GM06990 (cell line): Measurements from ENCODE around the gene LSM14B.

Source experiments
- DNase-seq: peaks from one replicate; pipeline ENCODE4 v3.0.0-alpha.2; 2011; ENCODE audit not compliant: insufficient read length; ENCODE audit errors: extremely low read depth
- H3K27me3 ChIP-seq: replicated peaks from 2 replicates; pipeline ENCODE4 v1.6.0; 2011; ENCODE audit warnings: low read length; ENCODE audit not compliant: control insufficient read depth, insufficient read depth
- H3K36me3 ChIP-seq: 2 replicates; pipeline ENCODE4 v1.5.1; 2011; ENCODE audit warnings: low read length; ENCODE audit not compliant: control insufficient read depth, insufficient read depth
- H3K4me3 ChIP-seq: replicated peaks from 2 replicates; pipeline ENCODE4 v1.5.1; 2011; ENCODE audit warnings: low read depth, mild to moderate bottlenecking, control low read depth, low read length
- TF ChIP-seq, protein P1 (sequence below): IDR thresholded peaks from 2 replicates; pipeline ENCODE4 v1.5.1; 2011; ENCODE audit warnings: low read length, control low read depth, mild to moderate bottlenecking, inconsistent platforms; ENCODE audit not compliant: insufficient read depth, poor library complexity, severe bottlenecking

The LSM14B gene

DNA sequence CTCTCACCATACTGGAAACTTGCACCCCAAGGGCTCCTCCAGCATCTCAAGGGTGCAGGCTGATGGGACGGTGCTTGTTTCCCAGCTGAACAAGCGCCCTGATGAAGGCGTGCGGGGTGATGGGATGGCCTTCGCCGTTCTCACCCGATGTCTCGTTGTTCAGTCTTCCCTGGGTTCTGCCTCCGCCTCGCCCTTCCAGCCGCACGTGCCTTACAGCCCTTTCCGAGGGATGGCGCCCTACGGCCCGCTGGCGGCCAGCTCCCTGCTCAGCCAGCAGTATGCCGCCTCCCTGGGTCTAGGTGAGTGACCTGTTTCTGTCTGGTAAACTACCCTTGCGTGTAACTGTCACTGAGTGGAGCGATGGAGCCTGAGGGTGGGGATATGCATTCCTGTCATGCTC is 3.9 kb downstream of the LSM14B start:
- no peak for DNase-seq
- no peak overlapping the region for H3K4me3 ChIP-seq
- H3K36me3 ChIP-seq, result peaks cover 28% of the 10 kb centered on the region
- no peaks in the 10 kb centered on the region for H3K27me3 ChIP-seq
- TF ChIP-seq, protein P1, sequence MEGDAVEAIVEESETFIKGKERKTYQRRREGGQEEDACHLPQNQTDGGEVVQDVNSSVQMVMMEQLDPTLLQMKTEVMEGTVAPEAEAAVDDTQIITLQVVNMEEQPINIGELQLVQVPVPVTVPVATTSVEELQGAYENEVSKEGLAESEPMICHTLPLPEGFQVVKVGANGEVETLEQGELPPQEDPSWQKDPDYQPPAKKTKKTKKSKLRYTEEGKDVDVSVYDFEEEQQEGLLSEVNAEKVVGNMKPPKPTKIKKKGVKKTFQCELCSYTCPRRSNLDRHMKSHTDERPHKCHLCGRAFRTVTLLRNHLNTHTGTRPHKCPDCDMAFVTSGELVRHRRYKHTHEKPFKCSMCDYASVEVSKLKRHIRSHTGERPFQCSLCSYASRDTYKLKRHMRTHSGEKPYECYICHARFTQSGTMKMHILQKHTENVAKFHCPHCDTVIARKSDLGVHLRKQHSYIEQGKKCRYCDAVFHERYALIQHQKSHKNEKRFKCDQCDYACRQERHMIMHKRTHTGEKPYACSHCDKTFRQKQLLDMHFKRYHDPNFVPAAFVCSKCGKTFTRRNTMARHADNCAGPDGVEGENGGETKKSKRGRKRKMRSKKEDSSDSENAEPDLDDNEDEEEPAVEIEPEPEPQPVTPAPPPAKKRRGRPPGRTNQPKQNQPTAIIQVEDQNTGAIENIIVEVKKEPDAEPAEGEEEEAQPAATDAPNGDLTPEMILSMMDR, result no peak

DNA sequence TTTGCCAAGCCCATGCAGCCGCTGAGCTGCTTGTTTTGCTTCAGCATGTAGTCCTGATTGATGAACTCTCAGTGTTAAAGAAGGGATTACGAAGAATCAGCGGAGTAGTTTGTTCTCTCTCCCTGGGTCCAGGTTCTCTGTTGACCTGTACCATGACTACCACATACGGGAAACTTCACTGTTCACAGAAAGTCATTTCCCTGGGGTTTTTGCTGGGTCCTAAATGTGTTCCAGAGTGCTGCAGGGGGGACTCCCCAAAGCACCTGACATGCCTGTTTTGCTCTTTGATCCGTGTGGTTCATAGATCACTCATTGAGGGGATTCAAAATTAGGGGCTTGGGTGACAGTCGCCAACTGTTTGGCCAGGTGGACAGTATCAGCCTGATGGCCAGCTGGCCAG is 5.5 kb downstream of the LSM14B start:
- H3K36me3 ChIP-seq, result peaks cover 40% of the 10 kb centered on the region
- no peak for DNase-seq
- H3K4me3 ChIP-seq, result no peak overlapping the region
- H3K27me3 ChIP-seq, result no peaks in the 10 kb centered on the region
- TF ChIP-seq, protein P1, result no peak

DNA sequence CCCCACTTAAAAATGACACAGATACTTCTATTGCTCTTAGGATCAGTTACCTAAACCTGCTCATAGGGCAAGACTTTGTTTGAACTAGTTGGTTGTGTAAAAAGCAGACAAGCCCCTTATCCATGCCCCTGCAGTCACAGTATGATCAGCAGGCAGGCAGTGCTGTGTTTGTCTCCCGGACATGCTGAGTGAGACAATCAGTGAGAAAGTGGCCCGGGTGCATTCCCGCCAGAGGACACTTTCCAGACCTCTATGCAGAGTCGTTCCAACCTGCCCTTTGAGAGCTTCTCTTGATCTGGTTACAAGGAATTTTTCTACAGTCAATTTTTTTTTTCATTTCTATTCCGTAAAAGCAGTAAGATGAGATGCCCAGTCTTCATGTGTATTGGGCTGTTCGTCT is 6.2 kb downstream of the LSM14B start:
- TF ChIP-seq, protein P1, result no peak
- peaks cover 46% of the 10 kb centered on the region for H3K36me3 ChIP-seq
- no peak for DNase-seq
- H3K4me3 ChIP-seq, result no peak overlapping the region
- no peaks in the 10 kb centered on the region for H3K27me3 ChIP-seq

DNA sequence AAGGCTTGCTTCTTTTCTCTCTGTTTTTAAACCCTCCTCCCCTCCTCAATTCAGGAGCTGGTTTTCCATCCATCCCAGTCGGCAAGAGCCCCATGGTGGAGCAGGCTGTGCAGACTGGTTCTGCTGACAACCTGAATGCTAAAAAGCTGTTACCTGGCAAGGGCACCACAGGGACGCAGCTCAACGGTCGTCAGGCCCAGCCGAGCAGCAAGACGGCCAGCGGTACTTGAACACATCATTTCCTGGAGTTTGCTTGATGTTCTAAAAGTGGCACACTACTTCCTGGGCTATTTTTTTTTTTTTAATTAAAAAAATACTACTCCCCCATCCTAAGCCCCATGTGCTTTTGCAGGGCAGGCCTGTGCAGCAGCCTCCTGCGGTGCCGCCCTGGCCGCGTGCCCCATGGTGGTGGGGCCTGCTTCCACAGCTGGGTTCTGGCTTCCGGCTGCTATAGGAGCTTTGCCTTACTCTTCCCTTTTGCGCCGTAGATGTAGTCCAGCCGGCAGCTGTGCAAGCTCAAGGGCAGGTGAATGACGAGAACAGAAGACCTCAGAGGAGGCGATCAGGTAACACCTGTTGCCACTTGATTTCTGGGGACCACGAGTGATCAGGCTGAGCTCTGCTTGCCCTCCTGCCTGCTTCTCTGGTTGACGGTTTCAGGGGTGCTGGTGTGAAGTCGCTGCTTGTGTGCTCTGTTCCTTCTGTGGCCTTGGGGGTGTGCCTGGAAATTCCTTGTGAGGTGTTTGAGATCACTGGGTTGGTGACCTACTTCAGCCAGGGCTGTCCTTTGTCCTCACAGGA is 7.7 kb downstream of the LSM14B start:
- Histone ChIP-seq H3K4me3 (no peak overlapping the region), H3K36me3 (peaks cover 51% of the 10 kb centered on the region), H3K27me3 (no peaks in the 10 kb centered on the region)
- TF ChIP-seq, protein P1, result no peak
- DNase-seq, result no peak

DNA sequence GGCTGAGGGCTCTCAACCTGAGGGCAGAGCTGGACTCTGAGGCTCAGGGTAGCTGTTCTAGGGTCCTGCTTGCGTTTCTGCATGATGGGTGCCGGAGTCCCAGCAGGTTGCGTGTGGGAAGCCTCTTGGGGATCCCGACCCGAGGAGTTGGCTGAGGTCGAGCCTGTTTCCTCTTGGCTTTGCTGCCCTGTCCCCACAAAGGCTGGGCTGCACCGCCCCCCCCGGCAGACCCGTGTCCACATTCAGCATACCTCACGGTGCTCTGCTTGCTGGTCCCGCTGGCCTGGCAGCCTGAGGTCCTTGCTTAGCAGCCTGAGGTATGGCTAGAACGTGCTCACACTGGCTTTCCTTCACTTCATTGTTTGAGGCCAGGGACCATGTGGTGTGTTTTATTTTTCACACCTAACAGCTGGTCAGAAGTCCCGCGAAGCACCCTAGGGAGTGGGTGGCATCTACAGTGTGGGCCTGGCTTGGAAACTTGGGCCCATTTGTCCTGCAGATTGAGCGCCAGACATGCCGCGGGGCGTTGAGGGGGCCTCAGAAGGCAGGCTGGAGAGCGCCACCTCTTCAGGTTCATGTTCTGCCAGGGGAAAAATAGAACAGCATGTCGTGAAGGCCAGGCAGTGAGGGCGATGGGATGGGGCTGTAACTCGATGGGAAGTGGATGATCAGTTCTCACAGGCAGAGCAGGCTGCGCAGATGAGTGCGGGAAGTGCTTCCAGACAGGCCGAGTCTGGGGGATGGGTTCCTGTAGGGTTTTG is 9.5 kb downstream of the LSM14B start:
- Histone ChIP-seq H3K36me3 (peaks cover 46% of the 10 kb centered on the region), H3K27me3 (no peaks in the 10 kb centered on the region), H3K4me3 (no peak overlapping the region)
- TF ChIP-seq, protein P1, result no peak
- no peak for DNase-seq
